GM12892 (cell line): ENCODE measurements around the gene MIB1.

Experiments
- POLR2A ChIP-seq: IDR thresholded peaks from 2 replicates; pipeline ENCODE4 v1.6.1; 2011; ENCODE audit warnings: low read depth, low read length, control low read depth
- TAF1 ChIP-seq: IDR thresholded peaks from 2 replicates; pipeline ENCODE4 v1.6.1; 2011; ENCODE audit warnings: low read depth, mild to moderate bottlenecking, control low read depth, low read length, borderline replicate concordance

DNA sequence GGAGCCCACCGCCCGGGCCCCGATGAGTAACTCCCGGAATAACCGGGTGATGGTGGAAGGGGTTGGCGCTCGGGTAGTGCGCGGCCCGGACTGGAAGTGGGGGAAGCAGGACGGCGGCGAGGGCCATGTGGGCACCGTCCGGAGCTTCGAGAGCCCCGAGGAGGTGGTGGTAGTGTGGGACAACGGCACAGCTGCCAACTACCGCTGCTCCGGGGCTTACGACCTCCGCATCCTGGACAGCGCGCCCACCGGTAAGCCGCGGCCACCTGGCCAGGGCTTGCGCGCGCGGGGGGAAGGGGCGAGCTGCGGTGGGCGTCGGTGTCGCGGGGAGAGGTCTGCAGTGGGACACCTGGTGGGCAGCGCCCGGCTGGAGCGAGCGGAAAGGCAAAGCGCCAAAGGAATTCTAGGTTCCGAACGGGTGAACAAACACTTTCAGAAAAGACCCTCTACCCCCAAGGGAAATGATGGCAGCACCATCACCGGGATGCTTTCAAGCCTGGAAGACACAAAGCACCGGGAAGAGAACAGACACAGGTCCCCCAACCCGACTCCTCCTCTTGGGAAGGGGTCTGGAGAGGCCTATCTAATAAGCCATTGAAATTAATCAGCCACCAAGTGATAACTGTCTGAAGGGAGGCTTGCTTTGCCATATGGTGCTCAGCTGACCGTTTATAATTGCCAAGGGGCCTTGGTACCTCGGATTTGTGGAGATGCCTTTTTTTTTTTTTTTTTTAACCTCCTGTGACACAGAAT lies 1.1 kb downstream of the MIB1 start:
- no peak for TF ChIP-seq POLR2A
- no peak for TF ChIP-seq TAF1
